Prostate gland (tissue), 2 donors: ENCODE results near the gene NEB.

ENCODE experiments used
- CTCF ChIP-seq, 4 experiments: fragments of 200-600 bp in 2 of 4; fragments of 450-650 bp in 2 of 4; sonication (generic) in 2 of 4; IDR thresholded peaks; 1 replicate in 3 of 4; 2 replicates in 1 of 4; pipeline ENCODE4 v1.5.1; 2016 to 2019; ENCODE audit warnings: antibody characterized with exemption in 4 of 4, mild to moderate bottlenecking in 2 of 4, moderate library complexity in 2 of 4
- POLR2A ChIP-seq: fragments of 450-650 bp; IDR thresholded peaks from one replicate; pipeline ENCODE4 v1.6.1; 2016; ENCODE audit warnings: antibody characterized with exemption, mild to moderate bottlenecking

- TF ChIP-seq POLR2A (no peak), CTCF (IDR thresholded peaks at IDR 0.05) (no peak)
Measured at GRCh38 chr2:151609705-151610104, 124.6 kb downstream of the NEB start.
